Panc1 (cell line): ENCODE measurements around the gene FAM83D.

Source experiments
- CTCF ChIP-seq: fragments of 450-650 bp; IDR thresholded peaks from 2 replicates; pipeline ENCODE4 v1.5.1; 2017; ENCODE audit warnings: mild to moderate bottlenecking
- TCF7L2 ChIP-seq: IDR thresholded peaks from 2 replicates; pipeline ENCODE4 v1.6.1; 2011; ENCODE audit warnings: mild to moderate bottlenecking, low read depth, low read length, inconsistent platforms

GRCh38 chr20:38986663-38987062 is 60.4 kb downstream of the FAM83D start:
- TF ChIP-seq CTCF (no peak), TCF7L2 (no peak)
